Stimulated activated CD8-positive, alpha-beta memory T cell treated with anti-CD3 and anti-CD28 coated beads, Interleukin-12 subunit alpha, Interleukin-12 subunit beta, amount 100 ng/mL, for 4 hours (primary cell): ENCODE data around the gene RBCK1.

Experiments used
- DNase-seq: peaks from one replicate; pipeline ENCODE4 v3.0.0-alpha.2; 2020; ENCODE audit warnings: low read depth

RBCK1 gene

GRCh38 chr20:418858-419365 is 10.8 kb downstream of the RBCK1 start:
- DNase-seq: no peak

DNA sequence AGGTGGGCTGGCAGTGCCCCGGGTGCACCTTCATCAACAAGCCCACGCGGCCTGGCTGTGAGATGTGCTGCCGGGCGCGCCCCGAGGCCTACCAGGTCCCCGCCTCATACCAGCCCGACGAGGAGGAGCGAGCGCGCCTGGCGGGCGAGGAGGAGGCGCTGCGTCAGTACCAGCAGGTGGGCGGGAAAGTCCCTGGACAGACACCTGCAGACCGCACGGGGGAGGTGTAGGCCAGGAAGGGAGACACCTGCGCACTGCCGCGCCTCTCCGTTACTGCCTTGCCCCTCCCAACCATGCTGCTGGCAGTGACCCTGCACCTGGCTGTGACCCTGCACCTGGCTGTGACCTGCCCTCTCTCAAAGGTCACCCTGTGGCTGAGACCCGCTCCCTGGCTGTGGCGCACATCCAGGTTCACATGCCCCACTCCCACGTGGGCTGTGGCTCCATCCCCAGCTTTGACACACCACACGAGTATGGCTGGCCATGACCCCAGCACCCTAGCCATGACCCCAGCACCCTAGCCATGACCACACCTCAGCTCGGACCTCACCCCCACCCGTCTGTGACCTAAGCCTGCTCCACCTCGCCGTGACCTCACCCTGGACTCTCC is 11.6 kb downstream of the RBCK1 start:
- DNase-seq: no peak

DNA sequence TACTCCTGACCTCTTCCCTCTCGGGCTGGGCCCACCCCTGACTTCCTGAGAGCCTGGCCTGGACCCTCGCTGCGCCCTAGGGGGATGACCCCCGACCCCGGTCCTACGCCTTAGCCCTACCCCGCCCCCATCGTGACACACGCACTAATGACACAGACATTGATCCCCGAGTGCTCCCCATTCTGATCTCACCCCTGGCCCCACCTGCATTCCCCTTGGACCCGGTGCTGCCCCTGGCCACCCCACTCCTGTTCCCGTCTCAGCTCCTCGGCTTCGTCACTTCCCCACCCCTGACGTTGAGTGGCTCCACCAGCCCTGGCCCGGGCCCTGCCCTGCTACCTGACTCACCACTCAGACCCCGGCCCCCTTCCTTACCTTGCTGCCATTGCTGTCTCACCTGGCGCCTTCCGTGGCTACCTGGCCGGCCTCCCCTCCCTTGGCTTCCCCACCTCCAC is 12.1 kb downstream of the RBCK1 start:
- DNase-seq: no peak

- no peak for DNase-seq
Observed at GRCh38 chr20:420721-421574, 12.8 kb downstream of the RBCK1 start.

DNA sequence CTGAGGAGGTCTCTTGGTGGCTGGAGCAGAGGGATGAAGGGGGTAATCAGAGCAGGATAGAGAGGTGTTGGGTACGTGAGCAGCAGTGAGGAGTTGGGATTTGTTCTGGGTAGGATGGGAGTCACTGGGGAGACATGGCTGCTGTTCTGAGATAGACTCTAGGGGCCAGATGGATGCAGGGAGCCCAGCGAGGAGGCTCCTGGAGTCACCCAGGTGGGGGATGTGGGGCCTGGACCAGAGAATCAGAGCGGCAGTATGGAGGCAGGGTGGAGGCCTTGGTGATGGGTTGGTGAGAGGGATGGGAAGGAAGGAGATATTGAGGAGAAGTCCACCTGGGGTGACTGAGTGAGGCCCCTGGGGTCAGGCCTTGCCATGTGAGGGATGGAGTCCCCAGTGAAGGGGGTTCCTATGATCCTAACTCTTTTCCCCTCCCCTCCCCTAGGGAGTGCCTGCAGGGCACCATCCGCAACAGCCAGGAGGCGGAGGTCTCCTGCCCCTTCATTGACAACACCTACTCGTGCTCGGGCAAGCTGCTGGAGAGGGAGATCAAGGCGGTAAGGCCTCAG is 13.7 kb downstream of the RBCK1 start:
- no peak for DNase-seq

GRCh38 chr20:426566-426965 is 18.5 kb downstream of the RBCK1 start:
- DNase-seq: no peak

DNA sequence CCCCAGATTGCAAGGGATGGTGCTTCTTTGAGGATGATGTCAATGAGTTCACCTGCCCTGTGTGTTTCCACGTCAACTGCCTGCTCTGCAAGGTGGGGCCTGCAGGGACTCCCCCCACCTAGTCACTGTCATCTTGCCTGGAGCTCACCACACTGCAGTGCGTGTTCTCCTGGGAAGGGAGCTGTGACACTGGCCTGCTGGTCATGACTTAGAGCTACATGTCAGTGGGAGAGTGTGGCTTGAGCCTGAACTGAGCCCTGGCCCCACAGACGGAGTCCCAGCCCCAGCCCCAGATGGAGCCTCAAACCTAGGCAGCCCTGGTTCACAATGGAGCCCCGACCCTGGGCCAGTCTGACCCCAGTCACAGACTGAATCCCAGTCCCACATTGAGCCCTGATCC is 19.3 kb downstream of the RBCK1 start:
- no peak for DNase-seq

GRCh38 chr20:427849-428657 is 20.0 kb downstream of the RBCK1 start:
- no peak for DNase-seq

- no peak for DNase-seq
Observed at GRCh38 chr20:428658-429200, 20.6 kb downstream of the RBCK1 start.

GRCh38 chr20:430091-430999 is 22.2 kb downstream of the RBCK1 start:
- DNase-seq: no peak

DNA sequence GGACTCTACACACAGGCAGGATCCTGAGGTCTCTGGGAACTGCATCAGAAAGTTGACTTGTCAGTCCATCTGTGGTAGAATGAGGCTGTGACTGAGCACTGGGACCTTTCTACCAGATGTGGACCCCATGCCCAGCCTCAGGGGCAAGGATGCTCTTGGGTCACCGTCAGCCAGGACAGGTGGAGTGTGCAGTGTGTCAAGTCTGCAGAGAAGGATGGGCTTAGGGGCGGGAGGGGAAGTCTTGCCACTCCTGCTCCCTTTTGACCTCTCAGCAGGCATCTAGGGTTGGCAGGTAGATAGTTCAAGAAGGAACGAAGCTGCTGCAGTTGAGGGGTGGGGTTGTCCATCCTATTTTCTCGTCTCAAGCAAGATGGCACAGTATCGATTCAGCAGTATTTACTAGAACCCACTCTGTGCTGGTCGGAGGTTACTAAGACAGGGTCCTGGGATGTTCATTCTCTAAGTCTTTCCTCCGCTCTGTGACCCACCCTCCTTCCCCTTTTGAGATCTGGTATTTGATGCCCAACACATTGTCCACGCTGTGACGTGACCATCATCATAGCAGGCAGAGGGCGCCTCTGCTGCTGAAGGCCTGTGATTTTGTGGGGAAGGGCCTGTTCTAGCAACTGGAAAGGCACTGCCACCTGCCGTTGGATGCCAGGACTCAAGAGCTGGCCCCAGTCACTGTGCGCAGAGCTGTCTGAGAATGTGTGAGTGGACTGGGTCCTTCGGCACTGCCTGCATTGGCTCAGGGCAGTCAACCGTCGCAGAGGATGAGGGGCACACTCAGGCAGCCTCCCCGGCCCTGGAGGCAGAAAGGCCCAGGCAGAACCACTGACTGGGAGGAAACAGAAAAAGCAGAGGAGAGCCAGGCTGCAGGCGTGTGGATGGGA is 23.2 kb downstream of the RBCK1 start:
- DNase-seq: no peak

DNA sequence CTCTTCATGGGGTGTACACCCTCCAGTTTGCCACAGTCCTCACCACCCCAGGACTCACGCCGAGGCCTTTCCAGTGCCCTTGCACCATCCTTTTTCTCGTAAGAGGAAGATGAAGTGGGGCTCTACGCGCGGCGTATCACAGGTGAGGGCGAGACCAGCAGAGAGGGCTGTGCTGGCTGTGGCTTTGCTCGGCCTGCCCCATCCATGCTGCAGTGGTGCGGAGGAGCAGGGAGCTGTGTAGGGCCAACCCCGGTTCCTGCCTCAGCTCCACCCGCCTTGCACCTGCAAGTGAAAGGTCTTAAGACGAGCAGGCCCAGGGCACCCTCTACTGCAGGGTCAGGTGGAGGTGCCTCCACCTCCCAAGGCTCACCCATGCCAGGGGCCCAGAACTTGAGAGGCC is 24.1 kb downstream of the RBCK1 start:
- DNase-seq: no peak

GRCh38 chr20:432677-433299 is 24.7 kb downstream of the RBCK1 start:
- DNase-seq: no peak

DNA sequence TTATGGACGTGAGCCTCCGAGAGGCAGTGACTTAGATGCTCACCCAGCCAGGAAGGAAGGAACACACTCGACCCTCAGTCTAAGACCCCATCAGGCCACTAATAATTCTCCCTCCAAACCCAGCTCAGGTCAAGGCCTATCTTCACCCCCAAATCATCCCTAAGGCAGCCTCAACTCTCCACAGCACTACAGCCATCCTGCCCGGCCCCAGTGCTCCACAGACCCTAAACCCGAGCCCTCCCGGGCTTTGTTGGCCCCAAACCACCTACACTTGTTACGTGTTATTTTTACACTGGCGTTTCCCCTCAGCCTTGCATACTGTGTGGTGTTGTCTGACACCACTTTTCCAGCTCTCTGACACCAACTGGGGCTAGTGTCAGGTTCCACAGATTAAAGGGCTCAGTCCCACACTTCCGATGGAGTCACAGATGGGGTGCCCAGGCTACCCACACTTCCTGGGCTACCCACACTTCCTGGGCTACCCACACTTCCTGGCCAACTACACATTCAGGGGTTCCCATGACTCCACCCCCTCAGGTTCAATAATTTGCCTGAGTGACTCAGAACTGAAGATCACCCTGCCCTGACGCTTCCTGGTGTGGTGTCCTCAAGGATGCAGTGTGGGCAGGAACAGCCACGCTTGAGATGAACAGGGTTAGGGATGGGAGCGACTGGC is 25.3 kb downstream of the RBCK1 start:
- peak; percentile 70 for DNase-seq

GRCh38 chr20:434221-434620 is 26.1 kb downstream of the RBCK1 start:
- DNase-seq: no peak

GRCh38 chr20:434661-435419 is 26.7 kb downstream of the RBCK1 start:
- DNase-seq: no peak

DNA sequence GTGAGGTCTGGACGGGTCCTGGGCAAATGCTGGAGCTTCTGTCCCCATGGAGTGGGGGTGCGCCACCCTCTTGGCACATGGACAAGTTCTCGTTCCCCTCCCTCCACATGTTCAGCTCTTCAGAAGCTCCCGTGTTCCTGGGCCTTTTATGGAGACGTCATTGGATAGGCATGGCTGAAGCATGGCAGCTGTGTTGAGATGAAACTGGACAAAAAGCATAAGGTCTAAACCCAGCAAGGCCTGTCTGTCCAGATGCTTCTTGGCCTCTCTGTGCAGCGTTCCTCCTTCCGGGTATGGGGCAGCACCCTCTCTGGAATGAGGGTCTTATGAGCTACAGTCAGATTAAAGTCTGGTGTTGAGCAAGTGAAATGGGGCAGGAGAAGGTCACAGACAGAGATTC is 27.5 kb downstream of the RBCK1 start:
- no peak for DNase-seq

DNA sequence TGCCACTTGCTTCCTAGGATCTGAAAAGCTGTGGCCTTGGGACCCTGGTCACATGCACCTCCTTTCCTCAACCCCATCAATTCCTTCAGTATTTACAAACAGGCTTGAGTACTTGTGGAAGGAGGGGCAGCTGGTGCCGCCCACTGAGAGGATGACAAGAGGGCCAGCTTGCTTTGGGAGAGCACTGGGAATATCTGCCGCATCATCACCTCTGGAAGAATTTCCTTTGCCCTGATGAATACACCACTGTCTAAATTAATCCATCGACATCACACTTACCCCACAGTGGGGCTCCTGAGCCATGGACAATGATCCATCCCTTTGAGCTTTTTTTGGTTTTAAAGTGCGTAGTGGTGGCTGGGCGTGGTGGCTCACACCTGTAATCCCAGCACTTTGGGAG is 28.4 kb downstream of the RBCK1 start:
- DNase-seq: no peak
